Skin epidermis (tissue), 12 donors: ENCODE measurements around the gene NPAT.

ENCODE experiments used
- H3K27ac ChIP-seq, 21 experiments: fragments of 200-600 bp; sonication (generic) in 11 of 21; one replicate each; pipeline ENCODE4 v1.5.0; 2020; ENCODE audit warnings: mild to moderate bottlenecking in 3 of 21, inconsistent platforms in 2 of 21, moderate library complexity in 2 of 21
- H3K4me3 ChIP-seq, 7 experiments: fragments of 200-600 bp; sonication (generic) in 2 of 7; one replicate each; pipeline ENCODE4 v1.5.0; 2020; ENCODE audit warnings: inconsistent platforms in 2 of 7, mild to moderate bottlenecking in 2 of 7, moderate library complexity in 1 of 7

NPAT gene

DNA sequence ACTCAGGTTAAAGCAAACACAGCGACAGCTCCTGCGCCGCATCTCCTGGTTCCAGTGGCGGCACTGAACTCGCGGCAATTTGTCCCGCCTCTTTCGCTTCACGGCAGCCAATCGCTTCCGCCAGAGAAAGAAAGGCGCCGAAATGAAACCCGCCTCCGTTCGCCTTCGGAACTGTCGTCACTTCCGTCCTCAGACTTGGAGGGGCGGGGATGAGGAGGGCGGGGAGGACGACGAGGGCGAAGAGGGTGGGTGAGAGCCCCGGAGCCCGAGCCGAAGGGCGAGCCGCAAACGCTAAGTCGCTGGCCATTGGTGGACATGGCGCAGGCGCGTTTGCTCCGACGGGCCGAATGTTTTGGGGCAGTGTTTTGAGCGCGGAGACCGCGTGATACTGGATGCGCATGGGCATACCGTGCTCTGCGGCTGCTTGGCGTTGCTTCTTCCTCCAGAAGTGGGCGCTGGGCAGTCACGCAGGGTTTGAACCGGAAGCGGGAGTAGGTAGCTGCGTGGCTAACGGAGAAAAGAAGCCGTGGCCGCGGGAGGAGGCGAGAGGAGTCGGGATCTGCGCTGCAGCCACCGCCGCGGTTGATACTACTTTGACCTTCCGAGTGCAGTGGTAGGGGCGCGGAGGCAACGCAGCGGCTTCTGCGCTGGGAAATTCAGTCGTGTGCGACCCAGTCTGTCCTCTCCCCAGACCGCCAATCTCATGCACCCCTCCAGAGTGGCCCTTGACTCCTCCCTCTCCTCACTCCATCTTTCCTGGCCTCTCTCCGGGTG, at the start of gene NPAT, which contains the start of gene ATM:
NPAT (minus strand) TSS at position 65 of the 774 bp plus-strand sequence. CDS start 102 bp downstream, outside the sequence.
ATM (plus strand) TSS at position 494 of the 774 bp plus-strand sequence. CDS start 4,558 bp downstream, outside the sequence.
- H3K27ac ChIP-seq = peak within 1 kb of the TSS; percentile 75 to 98 (median 93)

DNA sequence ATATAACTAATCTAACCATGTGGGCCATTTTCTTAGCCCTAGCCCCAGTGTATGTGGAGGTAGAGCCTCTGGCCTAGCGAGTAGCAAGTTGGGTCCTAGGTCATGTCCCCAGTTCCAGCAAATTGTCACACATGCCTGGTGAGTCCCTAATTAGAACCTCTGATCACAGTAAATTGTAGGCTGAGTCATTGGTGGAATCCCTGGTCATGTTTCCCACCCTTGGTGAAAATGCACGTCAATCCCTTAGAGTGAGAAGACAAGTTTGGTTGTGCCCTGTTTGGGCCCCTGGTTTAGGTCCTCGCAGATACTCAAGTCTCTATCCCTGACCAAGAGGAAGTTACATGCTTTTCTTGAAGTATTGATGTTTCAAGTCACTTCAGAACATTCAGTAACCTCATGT, 47.1 kb upstream of the NPAT start:
- Histone ChIP-seq H3K27ac (no peak overlapping the region), H3K4me3 (no peak overlapping the region)

More for the DNA sequence above, at the start of gene NPAT, which contains the start of gene ATM:
- H3K4me3 ChIP-seq = peak within 1 kb of the TSS; percentile 34 to 90 (median 70)

DNA sequence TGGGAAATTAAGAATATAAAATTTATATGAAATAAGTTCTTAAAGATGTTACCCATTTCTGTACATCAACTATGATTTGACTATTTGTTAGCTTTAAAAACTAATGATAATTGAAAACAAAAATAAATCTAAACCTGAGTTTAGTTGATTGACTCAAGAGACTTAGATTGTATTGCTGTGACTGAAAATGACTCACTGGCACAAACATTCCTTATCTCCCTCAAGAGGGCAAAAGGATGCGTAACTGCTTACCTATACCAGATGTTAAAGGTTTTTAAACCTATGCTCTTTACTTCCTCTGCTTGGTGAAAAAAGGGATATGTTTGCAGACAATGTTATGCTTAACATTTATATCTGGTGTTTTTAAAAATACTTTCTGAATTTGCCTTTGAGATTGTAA, 30.7 kb upstream of the NPAT start:
- no peak overlapping the region for H3K4me3 ChIP-seq
- no peak overlapping the region for H3K27ac ChIP-seq

DNA sequence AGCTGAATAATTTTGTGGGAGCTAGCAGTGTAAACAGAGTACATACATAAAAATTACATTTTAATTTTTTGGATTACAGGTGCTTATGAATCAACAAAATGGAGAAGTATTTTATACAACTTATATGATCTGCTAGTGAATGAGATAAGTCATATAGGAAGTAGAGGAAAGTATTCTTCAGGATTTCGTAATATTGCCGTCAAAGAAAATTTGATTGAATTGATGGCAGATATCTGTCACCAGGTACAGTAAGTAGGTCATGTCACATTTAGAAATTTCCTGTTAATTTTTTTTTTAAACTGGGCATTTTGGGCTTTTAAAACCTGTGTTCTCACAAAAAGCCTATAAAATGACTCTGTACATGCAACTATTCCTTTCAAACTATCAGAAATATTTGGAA, 24.4 kb upstream of the NPAT start:
- Histone ChIP-seq H3K4me3 (no peak overlapping the region), H3K27ac (no peak overlapping the region)

DNA sequence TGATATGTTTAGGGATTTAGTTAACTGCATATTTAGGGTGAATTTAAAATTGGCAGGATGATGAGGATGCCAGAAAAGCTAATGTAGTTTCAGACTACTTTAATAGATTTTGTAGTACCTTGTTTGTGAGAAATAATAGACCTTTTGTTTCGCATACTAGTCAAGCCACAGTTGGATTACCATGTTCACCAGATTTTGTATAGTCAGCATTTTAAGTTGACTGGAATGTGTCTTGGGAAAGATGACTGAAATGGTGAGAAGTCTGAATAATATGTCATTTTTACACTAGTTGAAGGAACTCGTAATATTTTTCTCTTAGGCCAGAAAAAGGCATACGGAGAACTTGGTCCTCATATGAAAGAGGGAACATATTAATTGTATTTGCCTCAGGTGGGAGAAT, 23.9 kb upstream of the NPAT start:
- no peak overlapping the region for H3K4me3 ChIP-seq
- no peak overlapping the region for H3K27ac ChIP-seq

DNA sequence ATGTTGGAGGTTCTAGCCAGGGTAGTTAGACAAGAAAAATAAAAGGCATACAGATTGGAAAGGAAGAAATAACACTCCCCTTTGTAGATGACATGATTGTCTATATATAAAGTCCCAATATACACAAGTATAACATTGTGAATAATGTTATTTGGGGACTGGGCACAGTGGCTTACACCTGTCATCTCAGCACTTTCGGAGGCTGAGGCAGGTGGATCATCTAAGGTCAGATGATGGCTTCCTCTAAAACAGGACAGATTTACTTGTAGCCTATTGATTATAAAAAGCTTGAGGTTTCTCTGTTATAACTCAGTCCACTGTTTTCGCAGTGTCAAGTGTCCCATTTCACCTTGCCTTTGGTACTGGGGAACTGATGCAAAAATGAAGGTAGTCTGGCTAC, 20.0 kb upstream of the NPAT start:
- H3K27ac ChIP-seq = peak overlapping the region in 1 of 21 experiments; percentile 31
- H3K4me3 ChIP-seq = no peak overlapping the region

DNA sequence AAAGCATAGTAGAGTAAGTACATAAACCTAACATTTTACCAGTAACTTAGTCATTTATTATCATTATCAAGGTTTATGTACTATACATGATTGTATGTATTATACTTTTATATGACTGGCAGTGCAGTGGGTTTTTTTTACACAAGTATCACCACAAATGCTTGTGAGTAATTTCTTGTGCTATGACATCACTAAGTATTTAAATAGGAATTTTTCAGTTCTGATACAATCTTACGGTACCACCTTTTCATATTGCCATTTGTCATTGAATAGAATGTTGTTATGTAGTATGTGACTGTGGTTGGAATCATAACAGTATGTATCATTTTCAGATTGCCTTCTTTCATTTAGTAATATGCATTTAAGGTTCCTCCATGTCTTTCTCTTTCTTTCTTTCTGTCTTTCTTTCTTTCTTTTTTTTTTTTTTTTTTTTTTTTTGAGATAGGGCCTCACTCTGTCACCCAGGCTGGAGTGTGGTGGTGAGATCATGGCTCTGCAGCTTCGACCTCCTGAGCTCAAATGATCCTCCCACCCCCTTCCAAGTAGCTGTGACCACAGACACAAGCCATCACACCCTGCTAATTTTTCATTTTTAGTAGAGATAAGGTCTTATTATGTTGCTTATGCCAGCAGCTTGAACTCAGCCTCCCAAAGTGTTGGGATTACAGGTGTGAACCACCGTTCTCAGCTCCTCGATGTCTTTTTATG, 19.0 kb upstream of the NPAT start:
- H3K4me3 ChIP-seq = no peak overlapping the region
- peak overlapping the region in 1 of 21 experiments; percentile 31 for H3K27ac ChIP-seq

DNA sequence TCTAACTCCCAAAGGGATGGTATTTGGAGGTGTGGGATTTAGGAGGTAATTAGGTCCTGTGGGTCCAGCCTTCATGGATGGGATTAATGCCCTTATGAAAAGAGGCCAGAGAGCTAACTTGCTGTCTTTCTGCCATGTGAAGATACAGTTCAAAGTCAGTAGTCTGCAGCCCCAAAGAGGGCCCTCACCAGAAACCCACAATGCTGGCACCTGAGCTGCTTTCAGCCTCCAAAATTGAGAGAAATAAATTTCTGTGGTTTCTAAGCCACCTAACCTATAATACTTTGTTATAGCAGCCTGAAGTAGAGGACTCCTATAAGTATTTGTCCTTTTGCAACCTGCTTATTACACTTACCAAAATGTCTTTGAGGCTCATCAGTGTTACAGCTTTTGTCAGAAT, 16.6 kb upstream of the NPAT start:
- Histone ChIP-seq H3K27ac (peak overlapping the region in 4 of 21 experiments; percentile 7 to 85 (median 34)), H3K4me3 (no peak overlapping the region)

DNA sequence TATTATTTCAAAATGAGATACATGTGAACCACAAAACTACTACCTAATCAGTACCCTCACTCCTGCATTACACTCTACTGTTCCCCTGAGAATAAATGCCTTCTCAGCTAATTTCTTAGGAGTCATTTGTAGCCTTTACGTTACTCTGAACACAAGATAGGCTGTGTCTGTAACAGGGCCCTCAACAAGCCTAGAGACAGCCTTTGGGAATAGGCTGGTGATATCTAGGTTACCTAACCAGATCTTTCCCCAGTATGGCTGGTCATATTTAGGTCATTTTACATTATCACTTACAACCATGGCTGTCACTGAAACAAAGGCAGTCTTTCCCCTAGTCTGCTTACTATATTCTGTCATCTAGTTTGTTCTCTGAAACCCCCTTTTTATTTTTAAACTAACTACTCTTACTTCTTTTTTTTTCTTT, 14.6 kb upstream of the NPAT start:
- Histone ChIP-seq H3K27ac (peak overlapping the region in 8 of 21 experiments; percentile 22 to 85 (median 36)), H3K4me3 (no peak overlapping the region)

DNA sequence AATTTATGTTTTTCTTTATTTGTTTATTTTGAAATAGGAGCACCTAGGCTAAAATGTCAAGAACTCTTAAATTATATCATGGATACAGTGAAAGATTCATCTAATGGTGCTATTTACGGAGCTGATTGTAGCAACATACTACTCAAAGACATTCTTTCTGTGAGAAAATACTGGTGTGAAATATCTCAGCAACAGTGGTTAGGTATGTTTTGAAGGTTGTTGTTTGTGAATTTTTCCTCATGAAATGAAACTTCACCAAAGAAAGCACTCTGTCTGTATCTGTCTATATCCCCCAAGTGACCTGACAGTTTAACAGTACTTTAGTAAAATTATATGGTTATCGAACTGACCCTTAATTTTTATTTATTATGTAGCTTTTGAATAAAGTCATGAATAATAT, 13.2 kb upstream of the NPAT start:
- Histone ChIP-seq H3K4me3 (no peak overlapping the region), H3K27ac (peak overlapping the region in 4 of 21 experiments; percentile 63 to 85 (median 68))

DNA sequence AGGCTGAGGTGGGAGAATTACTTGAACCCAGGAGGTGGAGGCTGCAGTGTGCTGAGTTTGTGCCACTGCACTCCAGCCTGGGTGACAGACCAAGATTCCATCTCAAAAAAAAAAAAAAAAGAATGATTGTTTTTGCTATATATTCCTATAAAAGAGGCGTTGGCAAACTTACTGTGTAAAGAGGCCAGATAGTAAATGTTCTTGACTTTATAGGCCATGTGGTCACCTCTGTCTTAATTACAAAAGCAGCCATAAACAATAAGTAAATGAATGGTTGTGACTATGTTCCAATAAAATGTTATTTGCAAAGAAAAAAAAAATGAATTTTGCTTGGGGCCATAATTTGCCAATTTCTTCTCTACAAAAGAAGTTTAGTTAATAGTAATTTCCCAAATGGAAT, 12.8 kb upstream of the NPAT start:
- Histone ChIP-seq H3K4me3 (no peak overlapping the region), H3K27ac (peak overlapping the region in 2 of 21 experiments; percentile 63 to 85)

DNA sequence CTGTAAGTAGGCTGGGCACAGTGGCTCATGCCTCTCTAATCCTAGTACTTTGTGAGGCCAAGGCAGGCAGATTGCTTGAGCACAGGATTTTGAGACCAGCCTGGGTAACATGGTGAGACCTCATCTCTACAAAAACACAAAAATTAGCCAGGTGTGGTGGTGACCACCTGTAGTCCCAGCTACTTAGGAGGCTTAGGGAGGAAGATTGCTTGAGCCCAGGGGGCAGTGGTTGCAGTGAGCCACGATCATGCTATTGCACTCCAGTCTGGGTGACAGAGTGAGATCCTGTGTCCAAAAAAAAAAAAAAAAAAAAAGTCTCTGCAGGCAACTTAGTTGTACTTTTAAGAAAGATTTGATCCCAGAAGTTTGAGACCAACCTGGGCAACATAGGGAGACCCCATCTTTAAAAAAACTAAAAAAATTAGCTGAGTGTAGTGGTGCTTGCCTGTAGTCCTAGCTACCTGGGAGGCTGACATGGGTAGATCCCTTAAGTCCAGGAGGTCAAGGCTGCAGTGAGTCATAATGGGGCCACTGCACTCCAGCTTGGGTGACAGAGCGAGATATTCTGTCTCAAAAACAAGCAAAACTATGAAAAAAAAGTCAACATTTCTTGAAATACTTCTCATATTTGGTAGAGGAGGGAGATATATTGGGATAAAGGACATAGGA, 11.0 kb upstream of the NPAT start:
- no peak overlapping the region for H3K4me3 ChIP-seq
- peak overlapping the region in 1 of 21 experiments; percentile 8 for H3K27ac ChIP-seq

DNA sequence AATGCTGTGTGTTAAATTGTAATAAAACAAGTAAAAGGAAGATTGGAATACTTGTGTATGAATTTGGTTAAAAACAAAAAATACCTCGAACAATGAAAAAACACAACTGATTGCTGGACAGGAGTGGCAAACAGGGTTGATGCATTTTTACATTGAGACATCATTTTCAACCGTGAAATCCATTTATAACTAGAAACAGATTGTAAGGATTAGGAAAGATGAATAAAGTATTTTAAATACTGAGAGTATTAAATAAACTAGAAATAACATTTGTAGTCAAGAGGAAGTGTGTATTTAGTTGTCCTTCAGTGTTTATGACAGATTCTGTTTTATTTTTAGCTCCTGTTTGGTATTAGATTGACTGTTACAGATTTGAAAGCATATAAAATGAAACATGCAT, 5.8 kb upstream of the NPAT start:
- H3K27ac ChIP-seq = peak overlapping the region in 1 of 21 experiments; percentile 98
- no peak overlapping the region for H3K4me3 ChIP-seq

DNA sequence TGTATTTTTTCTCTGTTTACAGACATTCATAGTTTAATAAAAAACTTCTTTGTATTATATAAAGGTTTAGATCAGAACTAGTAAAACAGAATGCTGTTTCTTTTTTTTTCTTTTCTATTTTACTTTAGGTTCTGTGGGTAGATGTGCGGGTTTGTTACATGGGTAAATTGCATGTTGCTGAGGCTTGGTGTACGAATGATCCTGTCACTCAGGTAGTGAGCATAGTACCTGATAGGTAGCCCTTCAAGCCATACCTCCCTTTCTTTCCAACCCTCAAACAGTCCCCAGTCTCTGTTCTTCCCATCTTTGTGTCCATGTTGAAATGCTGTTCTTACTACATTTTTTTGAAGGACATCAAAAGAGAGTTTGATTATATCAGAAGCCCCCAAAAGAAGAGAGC, 3.6 kb upstream of the NPAT start:
- Histone ChIP-seq H3K4me3 (peak overlapping the region in 1 of 7 experiments; percentile 15), H3K27ac (peak overlapping the region in 13 of 21 experiments; percentile 8 to 98 (median 93))

DNA sequence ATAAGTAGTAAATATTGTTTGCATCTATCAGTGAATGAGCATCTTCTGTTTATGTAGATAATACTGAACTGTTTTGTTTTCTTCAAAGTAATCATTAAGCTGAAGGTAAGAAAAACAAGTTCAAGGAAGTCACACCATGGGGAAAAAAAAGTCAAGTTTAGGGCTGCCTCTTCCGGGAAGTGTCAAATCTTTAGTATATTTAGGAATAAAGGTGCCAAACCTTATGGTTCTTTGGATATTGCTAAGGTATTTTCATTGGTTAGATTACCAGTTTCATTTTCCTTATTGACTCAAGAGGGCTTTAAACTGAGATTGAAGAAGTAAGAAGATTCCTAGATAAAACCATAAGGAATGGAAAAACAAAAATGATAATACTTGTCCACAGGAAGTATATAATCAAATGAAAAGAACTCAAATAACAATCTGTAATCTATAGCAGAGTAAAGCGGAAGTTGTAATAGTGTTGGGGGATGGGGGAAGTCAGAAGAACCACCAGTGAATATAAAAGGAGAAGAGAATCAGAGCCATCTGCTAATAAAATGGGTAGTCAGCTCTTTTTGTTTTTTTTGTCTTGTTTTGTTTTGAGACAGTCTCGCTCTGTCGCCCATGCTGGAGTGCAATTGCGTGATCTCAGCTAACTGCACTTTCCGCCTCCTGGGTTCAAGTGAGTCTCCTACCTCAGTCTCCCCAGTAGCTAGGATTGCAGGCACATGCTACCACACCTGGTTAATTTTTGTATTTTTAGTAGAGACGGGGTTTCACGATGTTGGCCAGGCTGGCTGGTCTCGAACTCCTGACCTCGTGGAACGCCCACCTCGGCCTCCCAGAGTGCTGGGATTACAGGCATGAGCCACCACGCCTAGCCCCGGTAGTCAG, 2.7 kb upstream of the NPAT start:
- H3K27ac ChIP-seq = peak overlapping the region in 15 of 21 experiments; percentile 18 to 98 (median 93)
- H3K4me3 ChIP-seq = peak overlapping the region; percentile 4 to 90 (median 70)

DNA sequence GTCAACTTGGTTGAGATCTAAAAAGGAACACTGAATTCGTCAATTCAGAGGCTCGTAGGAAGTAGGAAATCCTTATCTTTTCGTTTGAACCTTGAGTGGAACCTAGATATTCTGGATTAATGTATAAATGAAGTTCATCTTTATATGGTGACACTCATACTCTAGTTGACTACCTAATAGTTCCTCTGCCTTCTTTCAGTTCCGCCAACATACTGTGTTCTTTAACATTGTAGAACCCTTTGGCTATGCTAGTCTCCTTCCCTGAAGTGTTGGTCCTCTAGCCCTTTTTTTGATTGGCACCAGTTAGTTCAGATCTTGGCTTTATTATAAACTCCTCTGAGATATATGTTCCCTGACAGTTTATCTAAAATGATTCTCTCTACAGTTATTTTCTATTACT, 1.9 kb upstream of the NPAT start:
- Histone ChIP-seq H3K27ac (peak overlapping the region in 19 of 21 experiments; percentile 84 to 98 (median 93)), H3K4me3 (peak overlapping the region; percentile 4 to 90 (median 70))

DNA sequence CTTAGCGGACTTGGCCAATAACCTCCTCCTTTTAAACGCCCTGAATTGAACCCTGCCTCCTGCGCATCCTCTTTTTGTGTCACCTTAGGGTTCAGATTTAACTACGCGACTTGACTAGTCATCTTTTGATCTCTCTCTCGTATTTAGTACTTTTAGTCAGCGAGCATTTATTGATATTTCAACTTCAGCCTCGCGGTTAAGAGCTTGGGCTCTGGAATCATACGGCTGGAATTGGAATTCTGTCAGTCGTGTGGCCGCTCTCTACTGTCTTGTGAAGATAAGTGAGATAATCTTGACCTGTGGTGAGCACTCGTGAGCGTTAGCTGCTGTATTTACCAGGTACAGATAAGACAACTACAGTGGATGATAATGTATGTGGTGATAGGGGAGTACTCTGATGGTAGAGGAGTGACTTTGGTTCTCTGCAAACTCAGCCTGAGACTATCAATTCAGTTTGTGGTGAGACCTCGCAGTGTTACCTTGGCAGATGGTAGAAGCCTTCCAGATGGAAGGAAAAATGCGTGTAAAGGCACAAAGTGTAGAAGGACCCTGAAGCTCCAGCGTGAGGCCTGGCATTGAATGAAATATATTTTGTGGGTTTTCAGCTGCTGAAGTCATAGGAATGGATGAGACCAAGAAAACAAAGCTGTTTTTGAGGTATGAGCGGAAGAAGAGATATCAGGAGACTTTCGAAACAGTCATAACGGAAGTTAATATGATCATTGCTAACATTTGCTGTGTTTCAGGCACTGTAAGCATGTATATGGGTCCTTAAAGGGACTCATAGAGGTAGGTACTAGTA, 1.1 kb upstream of the NPAT start:
- H3K27ac ChIP-seq = peak overlapping the region; percentile 45 to 98 (median 92)
- H3K4me3 ChIP-seq = peak overlapping the region; percentile 34 to 90 (median 70)

DNA sequence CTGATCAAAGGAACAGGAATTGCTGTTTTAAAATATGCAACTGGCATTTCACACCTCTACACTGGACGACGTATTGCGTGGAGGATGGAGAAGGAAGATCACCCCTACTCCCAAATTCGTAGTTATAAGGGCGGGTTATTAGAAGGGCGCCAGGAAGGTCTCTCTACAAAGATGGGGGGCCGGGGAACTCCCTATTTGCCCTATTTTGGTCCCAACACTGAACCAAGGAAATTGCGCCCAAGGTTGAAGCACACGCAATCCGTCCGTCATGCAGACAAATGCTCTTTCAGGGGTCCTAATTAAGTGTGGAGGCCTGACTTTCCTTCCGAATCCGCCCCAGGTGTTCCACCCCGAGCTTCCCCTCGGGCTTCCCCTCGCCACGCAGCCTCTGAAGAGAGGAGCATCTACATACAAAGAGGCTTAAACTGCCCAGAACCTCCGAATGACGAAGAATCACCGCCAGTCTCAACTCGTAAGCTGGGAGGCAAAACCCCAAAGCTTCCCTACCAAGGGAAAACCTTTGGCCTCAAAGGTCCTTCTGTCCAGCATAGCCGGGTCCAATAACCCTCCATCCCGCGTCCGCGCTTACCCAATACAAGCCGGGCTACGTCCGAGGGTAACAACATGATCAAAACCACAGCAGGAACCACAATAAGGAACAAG, 396 bp downstream of the NPAT start:
- H3K4me3 ChIP-seq = peak overlapping the region; percentile 34 to 90 (median 70)

More for the DNA sequence above, 396 bp downstream of the NPAT start:
- peak overlapping the region; percentile 1 to 98 (median 92) for H3K27ac ChIP-seq
